GM20431 (cell line): ENCODE measurements around the gene PRAMEF7.
"Not testable (repeated sequence)": the region's sequence is repeated elsewhere in the genome, so short reads cannot be mapped to it uniquely, and the experiment has no call there.

Experiments
- in situ Hi-C: fragments of 300-500 bp; cut with MseI, MboI; formaldehyde crosslinking; loops from one replicate; pipeline ENCODE4 v1.15.0; 2020; ENCODE audit warnings: low sequenced_read_pairs; ENCODE audit not compliant: unreplicated experiment

PRAMEF7 gene

DNA sequence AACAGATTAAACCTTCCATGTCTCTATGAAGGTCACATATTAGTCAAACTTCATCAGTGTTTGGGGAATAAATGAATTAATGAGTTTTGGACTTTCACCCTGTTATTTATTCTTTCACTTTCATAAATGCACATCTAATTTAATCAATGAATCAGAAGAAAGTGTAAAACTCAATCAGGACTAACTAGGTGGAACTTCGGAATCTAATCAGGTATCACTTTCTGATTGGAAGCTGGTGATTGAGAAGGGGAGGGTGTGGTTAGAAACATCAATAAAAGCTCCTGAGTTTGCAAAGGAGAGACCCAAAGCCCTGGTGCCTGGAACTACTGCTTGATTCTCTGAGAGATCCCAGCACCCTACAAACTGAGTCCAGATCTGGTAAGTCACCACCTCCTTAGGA is at the start of gene PRAMEF7:
Gene PRAMEF7, plus strand, starts transcription at position 301 of the 400 bp plus-strand sequence. CDS start 1,083 bp downstream, outside the sequence.
- in situ Hi-C loops, result not testable (repeated sequence)

DNA sequence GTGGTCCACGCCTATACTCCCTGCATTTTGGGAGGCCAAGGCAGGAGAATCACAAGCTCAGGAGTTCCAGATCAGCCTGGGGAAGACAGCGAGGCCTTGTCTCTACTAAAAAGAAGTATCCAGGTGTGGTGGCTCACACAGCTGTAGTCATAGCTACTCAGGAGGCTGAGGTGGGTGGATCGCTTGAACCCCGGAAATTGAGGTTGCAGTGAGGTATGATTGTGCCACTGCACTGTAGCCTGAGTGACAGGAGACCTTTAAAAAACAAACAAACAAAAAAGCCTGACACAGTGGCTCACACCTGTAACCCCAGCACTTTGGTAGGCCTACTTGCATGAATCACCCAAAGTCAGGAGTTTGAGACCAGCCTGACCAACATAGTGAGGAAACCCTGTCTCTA is 38.0 kb upstream of the PRAMEF7 start:
- in situ Hi-C loops, result not testable (repeated sequence)

DNA sequence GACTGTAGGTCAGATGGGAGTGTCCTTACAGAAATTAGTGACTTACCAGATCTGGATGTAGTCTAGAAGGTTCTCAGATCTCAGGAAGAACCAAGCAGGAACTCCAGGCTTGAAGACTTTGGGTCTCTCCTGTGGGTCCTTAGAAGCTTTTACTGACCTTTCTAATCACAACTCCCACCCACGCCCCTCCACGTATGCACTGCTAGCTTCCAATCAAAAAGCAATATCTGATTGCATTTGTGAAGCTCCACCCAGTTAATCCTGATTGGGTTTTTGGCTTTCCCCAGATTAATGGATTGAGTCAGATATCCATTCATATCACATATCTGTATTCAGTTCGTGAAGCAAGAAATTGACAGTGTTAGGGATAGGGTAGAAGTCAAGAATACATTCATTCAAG is 30.3 kb upstream of the PRAMEF7 start, which contains the start of gene PRAMEF4:
Gene PRAMEF4, minus strand, starts transcription at position 101 of the 400 bp plus-strand sequence. CDS start 2,807 bp downstream, outside the sequence.
- in situ Hi-C loops, result not testable (repeated sequence)

DNA sequence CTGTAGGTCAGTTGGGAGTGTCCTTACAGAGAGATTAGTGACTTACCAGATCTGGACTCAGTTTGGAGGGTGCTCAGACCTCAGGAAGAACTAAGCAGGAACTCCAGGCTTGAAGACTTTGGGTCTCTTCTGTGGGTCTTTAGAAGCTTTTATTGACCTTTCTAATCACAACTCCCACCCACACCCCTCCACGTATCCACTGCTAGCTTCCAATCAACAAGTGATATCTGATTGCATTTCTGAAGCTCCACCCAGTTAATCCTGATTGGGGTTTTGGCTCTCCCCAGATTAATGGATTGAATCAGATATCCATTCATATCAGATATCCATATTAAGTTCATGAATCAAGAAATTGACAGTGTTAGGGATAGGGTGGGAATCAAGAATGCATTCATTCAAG is 18.2 kb upstream of the PRAMEF7 start, which contains the start of gene PRAMEF10:
Gene PRAMEF10, minus strand, starts transcription at position 101 of the 400 bp plus-strand sequence. CDS start 2,423 bp downstream, outside the sequence.
- in situ Hi-C loops, result not testable (repeated sequence)

GRCh38 chr1:12899186-12899585 is 17.2 kb upstream of the PRAMEF7 start:
- in situ Hi-C loops, result not testable (repeated sequence)

DNA sequence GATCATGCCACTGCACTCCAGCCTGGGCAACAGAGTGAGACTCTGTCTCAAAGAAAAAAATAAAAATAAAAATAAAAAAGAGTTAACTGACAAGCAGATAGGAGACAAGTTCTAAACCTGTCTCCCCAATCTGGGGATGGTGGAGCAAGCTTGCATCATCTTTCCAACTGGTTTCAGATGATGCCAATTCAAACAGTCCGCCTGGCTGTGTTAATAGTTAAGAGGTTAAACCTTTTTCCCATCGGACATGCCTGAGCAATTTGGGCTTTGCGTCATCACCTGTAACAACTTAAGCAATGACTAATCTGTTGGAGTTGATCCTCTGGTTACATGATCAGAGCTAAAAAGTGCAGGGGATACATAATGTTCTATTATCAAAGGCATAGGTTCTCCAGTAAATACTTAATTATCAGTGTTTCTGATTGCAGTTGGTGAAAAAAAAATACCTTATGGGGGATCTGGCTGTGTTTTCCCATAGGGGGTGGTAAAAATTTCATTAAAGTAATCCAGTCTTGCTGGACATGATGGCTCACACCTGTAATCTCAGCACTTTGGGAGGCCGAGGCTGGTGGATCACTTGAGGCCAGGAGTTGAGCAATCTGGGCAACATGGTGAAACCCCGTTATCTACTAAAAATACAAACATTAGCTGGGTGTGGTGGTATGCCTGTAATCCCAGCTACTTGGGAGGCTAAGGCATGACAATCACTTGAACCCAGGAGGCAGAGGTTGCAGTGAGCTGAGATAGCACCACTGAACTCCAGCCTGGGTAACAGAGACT is 12.4 kb upstream of the PRAMEF7 start:
- in situ Hi-C loops, result not testable (repeated sequence)

- in situ Hi-C loops, result not testable (repeated sequence)
Observed at GRCh38 chr1:12921749-12922148, 5.3 kb downstream of the PRAMEF7 start.

- in situ Hi-C loops, result not testable (repeated sequence)
Observed at GRCh38 chr1:12924368-12924767, 8.0 kb downstream of the PRAMEF7 start.

GRCh38 chr1:12947480-12947879 is 31.1 kb downstream of the PRAMEF7 start, which contains the start of gene PRAMEF6:
PRAMEF6 (minus strand) TSS chr1:12947580; CDS start chr1:12942518, 5,062 bp downstream.
- in situ Hi-C loops, result not testable (repeated sequence)
